ENCODE measurements around the gene RNF144A. TPM values are rescaled to one million over a fixed set of nuclear protein-coding genes. Genes with fewer than 3 reads are reported as not detected.
A peak's percentile ranks its signal among the peaks of the same experiment; 100 is the strongest.

The RNF144A gene
- total RNA-seq, 2 experiments from 2014 or later = 78.7 to 91.1 TPM

DNA sequence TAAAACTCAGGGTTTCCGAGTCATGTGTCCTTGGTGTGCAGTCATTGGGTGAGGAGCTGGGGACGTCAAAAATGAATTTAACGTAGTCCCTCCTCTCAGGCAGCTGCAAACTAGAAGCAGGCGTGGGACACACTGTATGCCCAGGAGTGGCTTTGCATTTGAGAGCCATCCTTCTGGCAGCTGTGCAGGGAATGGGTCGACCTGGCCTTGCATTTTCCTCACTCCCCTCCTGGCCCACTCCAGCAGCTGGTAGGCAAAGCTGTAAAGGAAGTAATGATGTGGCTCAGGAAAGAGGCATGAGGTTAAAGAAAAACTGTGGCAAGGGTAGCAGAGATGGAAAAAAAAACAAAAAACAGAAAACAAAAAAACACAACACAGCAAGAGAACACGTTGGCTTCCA, 46.5 kb downstream of the RNF144A start:
- Mint-ChIP-seq H3K9me3 (peaks cover 3% of the 10 kb centered on the region), H3K4me3 (no peak overlapping the region), H3K4me1 (peaks cover 44% of the 10 kb centered on the region), H3K27me3 (no peaks in the 10 kb centered on the region), H3K27ac (no peak overlapping the region), H3K36me3 (peaks cover 48% of the 10 kb centered on the region)
- POLR2A ChIA-PET = no interaction called here
- DNase-seq = no peak
- ATAC-seq (ENCODE audit: low read depth) = no peak

DNA sequence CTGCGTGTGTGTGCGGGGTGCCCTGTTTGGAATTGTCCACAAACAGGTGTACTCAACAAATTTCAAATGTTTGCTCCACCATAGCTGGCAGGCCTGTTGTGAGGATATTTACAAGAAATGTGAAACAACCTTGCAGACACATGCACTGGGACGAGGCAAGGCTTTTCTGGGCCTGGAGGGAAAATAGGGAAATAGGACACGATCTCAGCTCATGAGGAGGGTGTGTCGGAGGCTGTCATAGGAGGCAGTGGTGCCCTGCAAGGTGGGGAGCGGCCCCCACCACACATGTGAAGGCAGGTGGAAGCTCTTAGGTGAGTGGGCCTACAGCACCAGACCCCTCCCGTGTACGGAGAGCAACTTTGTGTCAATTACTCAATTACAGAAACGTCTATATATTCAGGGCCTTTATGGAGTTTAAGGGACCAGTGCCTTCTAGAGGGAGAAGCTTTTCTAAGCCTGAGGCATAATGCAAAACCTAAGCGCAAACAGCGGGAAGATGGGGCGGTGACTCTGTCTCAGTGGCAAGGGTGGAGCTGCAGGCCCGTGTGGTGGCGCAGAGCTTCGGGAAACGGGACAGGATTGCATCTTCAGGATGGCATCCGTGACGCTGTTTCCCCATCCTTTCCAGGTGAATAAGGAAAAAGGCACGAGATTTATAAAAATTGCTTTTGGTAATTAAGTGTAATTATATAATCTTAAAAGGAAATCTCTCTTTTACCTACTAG, 48.0 kb downstream of the RNF144A start:
- H3K4me3 Mint-ChIP-seq = no peak overlapping the region
- DNase-seq = no peak
- POLR2A ChIA-PET = no interaction called here
- no peak overlapping the region for H3K27ac Mint-ChIP-seq
- ATAC-seq (ENCODE audit: low read depth) = no peak
- peaks cover 31% of the 10 kb centered on the region for H3K4me1 Mint-ChIP-seq
- H3K9me3 Mint-ChIP-seq = peaks cover 3% of the 10 kb centered on the region
- H3K27me3 Mint-ChIP-seq = no peaks in the 10 kb centered on the region
- H3K36me3 Mint-ChIP-seq = peaks cover 50% of the 10 kb centered on the region

DNA sequence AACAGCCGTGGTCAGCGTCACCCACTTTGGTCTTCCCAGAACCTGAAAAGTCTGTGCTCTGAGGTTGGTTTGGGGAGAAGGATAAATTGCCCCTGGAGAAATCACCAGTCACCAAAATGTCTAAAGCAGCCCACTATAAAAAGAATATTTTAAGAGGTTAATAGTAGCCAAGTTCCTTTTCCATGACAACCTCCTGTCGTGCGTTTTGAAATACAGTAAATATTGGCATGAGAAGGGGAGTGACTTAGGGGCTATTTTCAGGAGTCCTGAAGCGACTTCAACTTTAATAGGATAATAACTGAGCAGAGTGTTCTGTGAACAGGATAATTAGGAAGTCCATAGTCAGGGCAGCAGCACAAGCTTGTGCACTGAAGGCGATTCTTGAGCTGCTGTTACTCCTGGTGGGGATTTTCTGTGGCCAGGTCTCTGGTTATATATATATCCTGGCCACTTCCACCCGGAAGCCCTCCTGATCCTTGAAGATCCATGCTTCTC, 49.3 kb downstream of the RNF144A start:
- Mint-ChIP-seq H3K27me3 (no peaks in the 10 kb centered on the region), H3K9me3 (peaks cover 3% of the 10 kb centered on the region), H3K4me1 (peaks cover 27% of the 10 kb centered on the region), H3K27ac (no peak overlapping the region), H3K4me3 (no peak overlapping the region), H3K36me3 (peaks cover 56% of the 10 kb centered on the region)
- POLR2A ChIA-PET = no interaction called here
- ATAC-seq (ENCODE audit: low read depth) = no peak
- no peak for DNase-seq

DNA sequence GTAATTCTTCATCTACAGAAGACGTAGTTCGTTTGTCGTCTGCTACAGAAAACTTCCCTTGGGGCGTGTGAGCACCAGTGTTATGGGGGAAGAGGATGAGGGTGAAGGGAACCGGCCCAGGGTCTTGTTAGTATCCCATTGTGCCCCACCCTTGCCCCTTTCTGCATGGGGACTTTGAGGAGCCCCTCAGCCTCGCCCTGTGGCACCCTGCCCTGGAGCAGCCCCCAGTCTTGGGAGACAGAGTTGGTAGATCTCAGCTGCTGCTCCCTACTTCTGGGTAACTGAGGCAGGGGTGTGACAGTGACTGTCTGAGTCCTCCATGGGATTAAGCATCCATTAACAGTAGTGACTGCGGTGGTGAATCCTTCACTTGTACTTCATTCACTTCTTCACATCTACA, 50.1 kb downstream of the RNF144A start:
- Mint-ChIP-seq H3K27ac (no peak overlapping the region), H3K36me3 (peaks cover 57% of the 10 kb centered on the region), H3K4me3 (no peak overlapping the region), H3K9me3 (peaks cover 3% of the 10 kb centered on the region), H3K4me1 (peaks cover 25% of the 10 kb centered on the region), H3K27me3 (no peaks in the 10 kb centered on the region)
- no peak for DNase-seq
- POLR2A ChIA-PET = no interaction called here
- no peak for ATAC-seq (ENCODE audit: low read depth)

DNA sequence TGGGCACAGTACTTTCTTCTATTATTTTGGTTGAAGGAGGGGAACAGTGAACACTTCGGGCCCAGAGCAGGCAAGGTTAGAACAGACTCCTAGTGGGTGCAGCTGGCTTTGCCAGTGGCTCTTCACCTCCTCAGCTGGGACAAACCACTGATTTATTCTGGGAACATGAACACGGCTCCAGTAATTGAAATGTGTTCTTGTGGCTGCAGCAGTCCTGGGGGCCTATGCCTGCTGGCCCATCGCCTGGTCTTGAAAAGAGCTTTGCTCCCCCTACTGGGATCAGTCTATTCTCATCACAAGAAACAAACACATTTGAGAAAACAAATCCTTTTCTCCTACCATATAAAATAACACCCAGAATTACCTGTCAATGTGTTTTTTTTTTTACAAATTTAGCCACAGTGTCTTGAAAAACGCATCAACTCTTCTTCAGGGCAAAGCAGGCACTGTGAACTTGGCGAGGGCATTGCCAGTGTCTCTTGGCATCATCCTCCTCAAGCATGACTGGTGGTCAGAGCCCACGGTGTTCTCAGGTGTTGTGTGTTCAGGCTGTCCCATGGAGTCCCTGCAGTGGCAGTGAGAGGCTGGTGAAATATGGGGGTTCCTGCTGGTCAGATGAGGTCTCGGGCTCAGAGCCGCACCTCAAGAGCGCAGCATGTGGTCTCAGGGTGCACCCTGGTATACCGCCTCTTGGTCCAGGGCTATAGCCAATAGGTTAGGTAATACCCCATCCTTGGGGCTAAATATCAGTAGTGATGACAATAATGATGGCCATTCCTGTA, 51.3 kb downstream of the RNF144A start:
- Mint-ChIP-seq H3K4me1 (peaks cover 17% of the 10 kb centered on the region), H3K27ac (no peak overlapping the region), H3K36me3 (peaks cover 54% of the 10 kb centered on the region), H3K4me3 (no peak overlapping the region), H3K27me3 (no peaks in the 10 kb centered on the region), H3K9me3 (peaks cover 3% of the 10 kb centered on the region)
- POLR2A ChIA-PET = no interaction called here
- no peak for DNase-seq
- ATAC-seq (ENCODE audit: low read depth) = no peak

DNA sequence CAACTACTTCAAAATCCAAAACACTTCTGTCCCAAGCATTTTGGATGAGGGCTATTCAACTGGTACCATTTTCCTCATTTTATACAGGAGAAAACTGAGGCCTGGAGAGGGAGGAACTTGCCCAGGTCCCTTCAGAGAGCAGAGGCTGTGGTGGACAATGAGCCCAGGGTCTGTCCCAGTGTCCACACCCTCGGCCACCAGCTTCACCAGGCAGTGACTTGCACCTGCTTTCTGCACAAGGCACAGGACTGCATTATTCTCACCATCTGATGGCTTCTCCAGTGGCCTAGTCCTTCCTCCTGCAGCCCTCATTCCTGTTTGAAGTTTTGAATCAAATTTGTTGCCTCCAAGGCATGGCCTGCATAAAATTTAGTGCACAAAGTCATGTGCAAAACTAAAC, 53.3 kb downstream of the RNF144A start:
- Mint-ChIP-seq H3K36me3 (peaks cover 58% of the 10 kb centered on the region), H3K27ac (no peak overlapping the region), H3K9me3 (no peaks in the 10 kb centered on the region), H3K4me1 (peaks cover 14% of the 10 kb centered on the region), H3K27me3 (no peaks in the 10 kb centered on the region), H3K4me3 (no peak overlapping the region)
- no peak for ATAC-seq (ENCODE audit: low read depth)
- POLR2A ChIA-PET = no interaction called here
- no peak for DNase-seq

DNA sequence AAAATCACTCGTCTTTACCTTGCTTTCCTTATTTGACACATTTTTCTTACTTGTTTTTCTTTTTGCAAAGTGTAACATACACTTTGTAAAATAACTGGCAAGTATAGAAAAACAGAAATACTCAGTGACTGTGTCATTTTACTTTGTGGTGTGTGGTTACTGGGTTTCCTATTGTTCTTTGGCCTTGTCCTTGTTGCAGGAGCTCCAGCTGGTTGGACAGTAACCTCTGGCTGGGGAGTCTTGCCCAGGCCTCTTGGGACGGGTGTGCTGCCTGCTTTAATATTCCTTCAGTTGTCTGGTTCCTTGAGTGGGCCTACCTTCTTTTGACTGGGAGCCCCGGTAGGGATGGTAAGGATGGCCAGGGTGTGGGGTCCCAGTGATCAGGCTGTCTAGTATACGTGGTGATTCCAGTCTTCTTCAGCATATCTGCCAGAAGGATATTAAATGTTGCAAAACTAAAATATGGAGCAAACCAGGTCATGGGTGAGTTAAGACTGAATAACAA, 53.8 kb downstream of the RNF144A start:
- Mint-ChIP-seq H3K27me3 (no peaks in the 10 kb centered on the region), H3K36me3 (peaks cover 59% of the 10 kb centered on the region), H3K27ac (no peak overlapping the region), H3K9me3 (no peaks in the 10 kb centered on the region), H3K4me1 (peaks cover 15% of the 10 kb centered on the region), H3K4me3 (no peak overlapping the region)
- DNase-seq (no peak), ATAC-seq (ENCODE audit: low read depth) (no peak)
- POLR2A ChIA-PET = no interaction called here

DNA sequence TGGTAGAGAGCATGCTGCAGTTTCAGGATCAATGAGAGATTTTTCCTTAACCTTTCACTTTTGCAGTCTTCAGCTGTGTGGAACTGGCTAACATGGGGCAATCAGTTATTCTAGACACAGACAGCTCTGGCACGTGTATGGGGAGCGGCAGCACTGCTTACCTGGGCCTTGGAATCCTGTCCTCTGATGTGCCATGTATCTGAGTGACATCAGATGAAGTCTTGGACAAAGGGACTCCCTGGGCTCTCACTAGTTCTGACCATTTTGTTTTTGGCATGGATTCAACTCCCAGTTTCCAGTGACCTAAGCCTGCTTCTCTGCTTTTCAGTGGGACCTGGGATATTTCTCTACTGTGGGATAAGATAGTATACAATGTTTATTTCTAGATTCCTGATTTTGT, 54.3 kb downstream of the RNF144A start:
- peak overlapping the region; percentile 15 for H3K27ac Mint-ChIP-seq
- peaks cover 62% of the 10 kb centered on the region for H3K36me3 Mint-ChIP-seq
- H3K4me1 Mint-ChIP-seq = peaks cover 17% of the 10 kb centered on the region
- no peak overlapping the region for H3K4me3 Mint-ChIP-seq
- DNase-seq (no peak), ATAC-seq (ENCODE audit: low read depth) (no peak)
- no peaks in the 10 kb centered on the region for H3K27me3 Mint-ChIP-seq
- POLR2A ChIA-PET = no interaction called here
- no peaks in the 10 kb centered on the region for H3K9me3 Mint-ChIP-seq

DNA sequence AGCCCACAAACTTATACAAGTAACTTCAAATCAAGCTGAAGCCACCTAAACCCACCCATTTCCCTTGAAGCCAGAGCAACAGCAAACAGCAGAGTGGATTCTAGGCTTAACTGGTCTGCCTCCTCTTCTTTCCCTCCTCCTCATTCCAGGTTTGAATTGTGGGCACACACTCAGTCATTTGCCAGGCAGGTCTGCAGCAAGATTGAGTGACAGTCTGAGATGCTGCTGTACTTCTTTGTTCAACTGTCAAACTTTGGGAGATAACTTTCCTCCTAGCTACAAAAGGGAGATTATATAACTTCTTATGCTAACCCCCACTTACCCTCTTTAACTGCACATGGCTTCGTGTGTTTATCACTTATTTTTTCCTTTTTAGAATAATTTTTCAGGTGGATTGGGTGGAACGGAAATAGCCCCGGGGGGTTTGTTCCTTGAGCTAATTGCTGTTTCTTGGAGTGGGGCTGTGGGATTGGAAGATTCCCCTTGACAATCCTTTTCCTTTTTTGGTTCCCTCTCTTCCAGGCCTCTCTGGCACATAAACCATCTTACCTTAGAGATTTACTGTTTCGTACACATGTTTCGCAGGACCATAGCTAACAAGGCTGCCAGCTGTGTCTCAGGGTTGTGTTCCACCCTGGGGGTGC, 55.0 kb downstream of the RNF144A start:
- ATAC-seq (ENCODE audit: low read depth) (no peak), DNase-seq (no peak)
- Mint-ChIP-seq H3K4me1 (peaks cover 13% of the 10 kb centered on the region), H3K27me3 (no peaks in the 10 kb centered on the region), H3K4me3 (no peak overlapping the region), H3K9me3 (no peaks in the 10 kb centered on the region), H3K27ac (no peak overlapping the region), H3K36me3 (peaks cover 62% of the 10 kb centered on the region)
- POLR2A ChIA-PET = interaction anchor here (0.6 kb wide), 1 partner anchor 1346 kb away, joined by 4 read pairs; no protein-coding TSS in a partner anchor

DNA sequence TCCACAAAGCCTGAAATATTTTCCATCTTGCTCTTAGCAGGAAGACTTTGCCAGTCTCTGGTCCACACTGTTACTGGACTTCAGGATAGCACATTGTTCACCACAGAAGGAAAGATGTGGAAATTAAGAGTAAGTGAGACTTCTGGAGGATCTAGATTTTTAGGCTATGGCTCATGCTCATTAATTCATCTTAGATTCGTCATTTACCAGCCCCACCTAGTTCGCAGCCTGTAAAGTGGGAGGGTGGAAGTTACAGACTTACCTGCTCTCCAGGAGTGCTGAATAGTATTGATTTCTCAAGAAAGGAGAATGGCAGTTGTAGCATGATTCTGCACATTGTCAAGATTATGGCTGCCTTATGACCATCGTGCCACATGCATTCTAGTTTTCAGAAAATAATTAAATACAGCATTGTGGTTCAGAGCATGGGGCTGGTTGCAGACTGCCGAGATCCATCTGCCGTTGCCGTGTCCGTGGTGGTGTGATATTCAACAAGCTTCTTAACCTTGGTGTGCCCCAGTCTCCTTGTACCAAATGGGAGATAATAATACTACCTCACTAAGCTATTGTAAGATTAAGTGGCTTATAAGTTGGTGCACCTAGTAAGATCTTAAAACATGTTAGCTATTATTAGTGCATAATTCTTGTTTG, 56.8 kb downstream of the RNF144A start:
- H3K27me3 Mint-ChIP-seq = no peaks in the 10 kb centered on the region
- H3K36me3 Mint-ChIP-seq = peaks cover 71% of the 10 kb centered on the region
- H3K9me3 Mint-ChIP-seq = peaks cover 5% of the 10 kb centered on the region
- no peak for ATAC-seq (ENCODE audit: low read depth)
- DNase-seq = no peak
- H3K4me3 Mint-ChIP-seq = no peak overlapping the region
- H3K4me1 Mint-ChIP-seq = peaks cover 17% of the 10 kb centered on the region
- H3K27ac Mint-ChIP-seq = no peak overlapping the region
- POLR2A ChIA-PET = no interaction called here

DNA sequence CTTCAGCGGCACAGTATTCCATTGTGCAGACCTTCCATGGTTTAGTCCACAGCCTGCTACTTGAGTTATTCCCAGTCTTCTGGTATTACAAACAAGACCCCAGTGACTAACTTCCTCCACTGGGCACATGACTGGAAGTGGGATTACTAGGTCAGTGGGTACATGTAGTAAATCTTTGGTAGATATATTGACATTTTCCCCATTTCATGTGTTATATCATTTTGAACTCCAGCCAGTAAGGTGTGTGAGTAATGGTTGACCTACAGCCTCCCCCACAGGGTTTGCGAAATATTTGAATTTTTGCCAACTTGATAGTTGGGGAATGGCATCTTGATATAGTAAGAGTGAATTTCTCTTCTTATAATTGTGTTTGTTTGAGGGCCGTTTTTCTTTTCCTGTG, 58.8 kb downstream of the RNF144A start:
- H3K27ac Mint-ChIP-seq = no peak overlapping the region
- no peak overlapping the region for H3K4me3 Mint-ChIP-seq
- ATAC-seq (ENCODE audit: low read depth) (no peak), DNase-seq (no peak)
- peaks cover 78% of the 10 kb centered on the region for H3K36me3 Mint-ChIP-seq
- H3K4me1 Mint-ChIP-seq = peaks cover 15% of the 10 kb centered on the region
- H3K9me3 Mint-ChIP-seq = peaks cover 10% of the 10 kb centered on the region
- H3K27me3 Mint-ChIP-seq = no peaks in the 10 kb centered on the region
- POLR2A ChIA-PET = no interaction called here

DNA sequence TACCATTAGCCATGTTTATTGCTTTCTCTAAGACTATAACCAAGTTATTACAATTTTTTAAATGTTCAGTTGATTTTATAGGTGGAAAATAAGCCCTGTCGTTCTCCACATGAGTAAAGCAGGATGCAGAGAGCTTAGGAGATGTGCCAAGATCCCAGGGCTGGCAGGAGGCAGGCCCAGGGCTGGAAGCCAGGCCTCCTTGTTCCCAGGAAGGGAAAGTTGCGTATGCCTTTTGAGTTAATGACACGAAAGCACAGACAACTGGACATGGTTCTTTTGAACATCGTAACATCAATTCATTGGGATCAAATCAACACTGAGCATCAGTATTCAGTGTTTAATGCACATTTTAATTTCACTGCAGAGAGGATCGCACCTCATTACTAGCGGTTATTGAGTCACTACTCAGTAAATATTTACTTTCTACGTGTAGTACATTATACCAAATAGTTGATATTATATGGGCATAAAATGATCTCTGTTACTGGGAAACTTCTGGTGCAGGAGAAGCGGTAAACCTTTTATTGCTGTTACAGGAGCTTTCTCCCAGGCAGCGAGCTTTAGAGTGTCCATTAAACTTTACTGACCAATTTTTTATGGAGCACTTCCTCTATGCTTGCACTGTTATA, 60.0 kb downstream of the RNF144A start:
- Mint-ChIP-seq H3K36me3 (peaks cover 78% of the 10 kb centered on the region), H3K27me3 (no peaks in the 10 kb centered on the region), H3K27ac (no peak overlapping the region), H3K4me3 (no peak overlapping the region), H3K4me1 (peaks cover 13% of the 10 kb centered on the region), H3K9me3 (peaks cover 14% of the 10 kb centered on the region)
- ATAC-seq (ENCODE audit: low read depth) (no peak), DNase-seq (no peak)
- POLR2A ChIA-PET = no interaction called here

DNA sequence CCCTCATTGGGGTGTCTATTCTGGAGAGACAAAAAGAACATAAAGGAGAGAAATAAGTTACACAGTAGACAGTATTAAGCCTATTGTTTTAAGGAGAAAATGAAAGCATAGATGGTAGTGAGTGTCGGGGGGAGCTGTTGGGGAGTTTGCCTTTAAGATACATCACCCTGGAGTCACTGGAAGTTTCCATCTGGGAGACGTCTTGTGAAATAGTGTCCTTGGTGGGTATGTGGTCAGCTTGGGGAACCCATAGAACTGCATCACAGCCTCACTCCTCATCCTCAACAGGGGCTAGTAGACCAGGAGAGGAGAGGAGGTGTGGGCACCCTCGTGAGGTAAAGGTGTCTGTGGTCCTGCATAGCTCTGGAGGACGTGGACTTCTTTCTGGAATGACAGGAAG, 60.6 kb downstream of the RNF144A start:
- Mint-ChIP-seq H3K36me3 (peaks cover 74% of the 10 kb centered on the region), H3K27ac (no peak overlapping the region), H3K4me3 (no peak overlapping the region), H3K4me1 (peaks cover 12% of the 10 kb centered on the region), H3K27me3 (no peaks in the 10 kb centered on the region), H3K9me3 (peaks cover 14% of the 10 kb centered on the region)
- DNase-seq (no peak), ATAC-seq (ENCODE audit: low read depth) (no peak)
- POLR2A ChIA-PET = no interaction called here
